HG03108 (cell line): ENCODE results near the gene FAM222B.
"Not testable (repeated sequence)": the region's sequence is repeated elsewhere in the genome, so short reads cannot be mapped to it uniquely, and the experiment has no call there.

Source experiments
- ATAC-seq: cut with Tn5 transposase; IDR thresholded peaks from one replicate; pipeline ENCODE4 v1.9.1; 2021; ENCODE audit warnings: moderate library complexity; ENCODE audit not compliant: unreplicated experiment

FAM222B gene

GRCh38 chr17:28873839-28874238 lies 31.2 kb upstream of the FAM222B start:
- no peak for ATAC-seq

- peak; percentile 98 for ATAC-seq
Observed at GRCh38 chr17:28871056-28871579, 28.5 kb upstream of the FAM222B start.

GRCh38 chr17:28867276-28867675 lies 24.7 kb upstream of the FAM222B start:
- ATAC-seq: no peak

GRCh38 chr17:28865946-28866752 lies 23.6 kb upstream of the FAM222B start:
- ATAC-seq: no peak

- no peak for ATAC-seq
Observed at GRCh38 chr17:28864991-28865849, 22.6 kb upstream of the FAM222B start.

- ATAC-seq: no peak
Observed at GRCh38 chr17:28863953-28864352, 21.4 kb upstream of the FAM222B start.

GRCh38 chr17:28862561-28862960 lies 20.0 kb upstream of the FAM222B start:
- ATAC-seq: no peak

- no peak for ATAC-seq
Observed at GRCh38 chr17:28861393-28862203, 19.0 kb upstream of the FAM222B start.

- ATAC-seq: no peak
Observed at GRCh38 chr17:28860363-28860808, 17.8 kb upstream of the FAM222B start.

GRCh38 chr17:28858801-28859355 lies 16.3 kb upstream of the FAM222B start:
- no peak for ATAC-seq

- no peak for ATAC-seq
Observed at GRCh38 chr17:28857905-28858800, 15.6 kb upstream of the FAM222B start.

GRCh38 chr17:28856028-28856574 lies 13.5 kb upstream of the FAM222B start:
- no peak for ATAC-seq

- ATAC-seq: no peak
Observed at GRCh38 chr17:28855336-28855679, 12.7 kb upstream of the FAM222B start.

- peak; percentile 87 for ATAC-seq
Observed at GRCh38 chr17:28854457-28855335, 12.1 kb upstream of the FAM222B start, which contains the start of gene ERAL1. TSS of gene ERAL1 (plus strand) at chr17:28855016. CDS start at chr17:28855035, 19 bp downstream.

GRCh38 chr17:28853295-28853694 lies 10.7 kb upstream of the FAM222B start:
- ATAC-seq: no peak

GRCh38 chr17:28849281-28849680 lies 6.7 kb upstream of the FAM222B start:
- ATAC-seq: no peak

GRCh38 chr17:28848667-28849066 lies 6.1 kb upstream of the FAM222B start:
- ATAC-seq: not testable (repeated sequence)

- ATAC-seq: not testable (repeated sequence)
Observed at GRCh38 chr17:28846699-28847098, 4.1 kb upstream of the FAM222B start.
